ENCODE measurements around the gene FUCA1.

DNA sequence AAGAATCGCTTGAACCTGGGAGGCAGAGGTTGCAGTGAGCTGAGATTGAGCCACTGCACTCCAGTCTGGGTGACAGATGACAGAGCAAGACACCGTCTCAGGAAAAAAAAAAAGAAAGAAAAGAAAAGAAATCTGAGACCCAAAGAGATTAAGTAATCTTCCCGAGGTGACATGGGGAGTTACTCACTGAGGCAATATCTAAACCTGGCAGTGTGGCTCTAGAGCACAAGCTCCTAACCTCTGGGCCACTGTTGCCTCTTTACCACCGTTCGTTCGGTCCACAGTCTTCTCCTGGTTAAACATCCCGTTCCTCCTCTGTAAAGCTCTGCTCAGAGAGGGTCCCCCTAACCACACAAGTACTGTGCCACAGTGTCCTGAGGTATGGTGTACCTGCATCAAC is 44.3 kb downstream of the FUCA1 start:
- no peak for TF ChIP-seq POLR2A (IDR thresholded peaks at IDR 0.05; ENCODE audit: low read length)
- TF ChIP-seq GATA1 (IDR thresholded peaks at IDR 0.05; ENCODE audit: low read depth, low read length), result no peak

All from erythroblast (primary cell).